Measurements from ENCODE around the gene PRSS21.

GRCh38 chr16:2777231-2777902 lies 39.7 kb upstream of the PRSS21 start, which contains the start of gene ELOB:
- TF ChIP-seq POLR2AphosphoS5 (IDR thresholded peaks at IDR 0.05), result peak; percentile 73 to 92 (median 84)
- TF ChIP-seq, protein P1, sequence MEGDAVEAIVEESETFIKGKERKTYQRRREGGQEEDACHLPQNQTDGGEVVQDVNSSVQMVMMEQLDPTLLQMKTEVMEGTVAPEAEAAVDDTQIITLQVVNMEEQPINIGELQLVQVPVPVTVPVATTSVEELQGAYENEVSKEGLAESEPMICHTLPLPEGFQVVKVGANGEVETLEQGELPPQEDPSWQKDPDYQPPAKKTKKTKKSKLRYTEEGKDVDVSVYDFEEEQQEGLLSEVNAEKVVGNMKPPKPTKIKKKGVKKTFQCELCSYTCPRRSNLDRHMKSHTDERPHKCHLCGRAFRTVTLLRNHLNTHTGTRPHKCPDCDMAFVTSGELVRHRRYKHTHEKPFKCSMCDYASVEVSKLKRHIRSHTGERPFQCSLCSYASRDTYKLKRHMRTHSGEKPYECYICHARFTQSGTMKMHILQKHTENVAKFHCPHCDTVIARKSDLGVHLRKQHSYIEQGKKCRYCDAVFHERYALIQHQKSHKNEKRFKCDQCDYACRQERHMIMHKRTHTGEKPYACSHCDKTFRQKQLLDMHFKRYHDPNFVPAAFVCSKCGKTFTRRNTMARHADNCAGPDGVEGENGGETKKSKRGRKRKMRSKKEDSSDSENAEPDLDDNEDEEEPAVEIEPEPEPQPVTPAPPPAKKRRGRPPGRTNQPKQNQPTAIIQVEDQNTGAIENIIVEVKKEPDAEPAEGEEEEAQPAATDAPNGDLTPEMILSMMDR (IDR thresholded peaks at IDR 0.05), result no peak
- peak in 1 of 4 donors; percentile 6 for TF ChIP-seq EP300 (IDR thresholded peaks at IDR 0.05)

All from sigmoid colon (tissue), 4 donors.